ENCODE measurements around the gene SIPA1L3. TPM values are rescaled to one million over a fixed set of nuclear protein-coding genes. Genes with fewer than 3 reads are reported as not detected.

SIPA1L3 gene
- total and polyA plus RNA-seq, 12 donors, result 2.8 to 24.2 (median 12.3) TPM

- Histone ChIP-seq H3K36me3 (no peaks in the 10 kb centered on the region), H3K27ac (no peak overlapping the region), H3K4me1 (no peaks in the 10 kb centered on the region), H3K4me3 (no peak overlapping the region), H3K9me3 (peaks cover 0 to 9% (median 0%) of the 10 kb centered on the region in 11 donors), H3K27me3 (no peaks in the 10 kb centered on the region)
- TF ChIP-seq, protein P1, sequence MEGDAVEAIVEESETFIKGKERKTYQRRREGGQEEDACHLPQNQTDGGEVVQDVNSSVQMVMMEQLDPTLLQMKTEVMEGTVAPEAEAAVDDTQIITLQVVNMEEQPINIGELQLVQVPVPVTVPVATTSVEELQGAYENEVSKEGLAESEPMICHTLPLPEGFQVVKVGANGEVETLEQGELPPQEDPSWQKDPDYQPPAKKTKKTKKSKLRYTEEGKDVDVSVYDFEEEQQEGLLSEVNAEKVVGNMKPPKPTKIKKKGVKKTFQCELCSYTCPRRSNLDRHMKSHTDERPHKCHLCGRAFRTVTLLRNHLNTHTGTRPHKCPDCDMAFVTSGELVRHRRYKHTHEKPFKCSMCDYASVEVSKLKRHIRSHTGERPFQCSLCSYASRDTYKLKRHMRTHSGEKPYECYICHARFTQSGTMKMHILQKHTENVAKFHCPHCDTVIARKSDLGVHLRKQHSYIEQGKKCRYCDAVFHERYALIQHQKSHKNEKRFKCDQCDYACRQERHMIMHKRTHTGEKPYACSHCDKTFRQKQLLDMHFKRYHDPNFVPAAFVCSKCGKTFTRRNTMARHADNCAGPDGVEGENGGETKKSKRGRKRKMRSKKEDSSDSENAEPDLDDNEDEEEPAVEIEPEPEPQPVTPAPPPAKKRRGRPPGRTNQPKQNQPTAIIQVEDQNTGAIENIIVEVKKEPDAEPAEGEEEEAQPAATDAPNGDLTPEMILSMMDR (IDR thresholded peaks at IDR 0.05), result no peak
- 98 to 99% methylated on average over 5 of the region's 5 CpGs for WGBS, 2 donors
- no peak for DNase-seq
- intact Hi-C loops (cut with DNase I), result no loop called here
- ATAC-seq, result no peak
Observed at GRCh38 chr19:38071647-38072046, 164.6 kb downstream of the SIPA1L3 start.

DNA sequence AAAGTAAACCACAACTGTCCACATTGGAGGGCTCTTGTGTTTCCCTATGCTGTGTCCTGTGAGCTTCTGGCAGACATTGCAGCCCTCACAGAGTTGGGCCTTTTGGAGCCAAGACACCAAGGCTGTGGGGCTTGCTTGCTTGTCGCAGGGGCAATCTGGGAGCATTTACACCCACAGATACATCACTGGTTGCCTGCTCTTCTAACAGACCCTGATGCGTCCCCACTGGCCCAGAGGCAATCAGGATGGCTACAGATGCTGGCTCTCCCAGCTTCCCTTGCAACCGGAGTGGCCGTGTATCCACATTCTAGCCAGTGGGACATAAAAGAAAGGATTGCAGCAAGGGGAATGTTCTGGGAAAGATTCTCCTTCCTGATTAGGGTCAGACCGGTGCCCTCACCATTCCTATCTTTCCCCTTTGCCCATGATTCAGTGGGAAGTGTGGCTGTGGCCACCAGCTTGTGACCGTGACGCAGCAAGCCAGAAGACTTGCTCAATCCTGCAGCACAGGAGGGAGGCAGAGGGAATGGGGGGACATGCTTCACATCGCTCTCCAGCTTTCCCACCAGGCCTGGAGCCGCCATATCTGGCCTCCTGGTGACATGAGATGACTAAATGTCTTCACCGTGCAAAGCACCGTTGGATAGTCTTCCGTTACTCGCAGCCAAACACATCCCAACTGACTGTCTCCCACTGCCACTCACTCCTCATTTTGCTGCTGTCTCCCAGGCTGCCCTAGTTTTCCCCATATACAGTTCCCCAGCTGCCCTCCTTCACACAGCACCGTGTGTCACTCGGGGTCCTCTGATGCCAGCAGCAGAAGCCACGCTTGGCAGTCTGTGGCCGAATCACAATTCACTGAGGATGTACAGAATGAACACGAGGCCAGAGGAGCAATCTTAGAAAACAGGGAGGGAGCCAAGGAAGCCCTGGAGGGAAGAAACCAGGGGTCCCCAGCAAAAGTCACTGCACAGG is 166.1 kb downstream of the SIPA1L3 start:
- Histone ChIP-seq H3K4me3 (no peak overlapping the region), H3K27ac (no peak overlapping the region), H3K27me3 (no peaks in the 10 kb centered on the region), H3K36me3 (no peaks in the 10 kb centered on the region), H3K4me1 (no peaks in the 10 kb centered on the region), H3K9me3 (peaks cover 0 to 9% (median 0%) of the 10 kb centered on the region in 11 donors)
- DNase-seq (no peak), ATAC-seq (no peak)
- WGBS, 2 donors, result 88 to 89% methylated on average over 18 of the region's 18 CpGs
- intact Hi-C loops (cut with DNase I), result no loop called here
- TF ChIP-seq, protein P1 (IDR thresholded peaks at IDR 0.05), result no peak

DNA sequence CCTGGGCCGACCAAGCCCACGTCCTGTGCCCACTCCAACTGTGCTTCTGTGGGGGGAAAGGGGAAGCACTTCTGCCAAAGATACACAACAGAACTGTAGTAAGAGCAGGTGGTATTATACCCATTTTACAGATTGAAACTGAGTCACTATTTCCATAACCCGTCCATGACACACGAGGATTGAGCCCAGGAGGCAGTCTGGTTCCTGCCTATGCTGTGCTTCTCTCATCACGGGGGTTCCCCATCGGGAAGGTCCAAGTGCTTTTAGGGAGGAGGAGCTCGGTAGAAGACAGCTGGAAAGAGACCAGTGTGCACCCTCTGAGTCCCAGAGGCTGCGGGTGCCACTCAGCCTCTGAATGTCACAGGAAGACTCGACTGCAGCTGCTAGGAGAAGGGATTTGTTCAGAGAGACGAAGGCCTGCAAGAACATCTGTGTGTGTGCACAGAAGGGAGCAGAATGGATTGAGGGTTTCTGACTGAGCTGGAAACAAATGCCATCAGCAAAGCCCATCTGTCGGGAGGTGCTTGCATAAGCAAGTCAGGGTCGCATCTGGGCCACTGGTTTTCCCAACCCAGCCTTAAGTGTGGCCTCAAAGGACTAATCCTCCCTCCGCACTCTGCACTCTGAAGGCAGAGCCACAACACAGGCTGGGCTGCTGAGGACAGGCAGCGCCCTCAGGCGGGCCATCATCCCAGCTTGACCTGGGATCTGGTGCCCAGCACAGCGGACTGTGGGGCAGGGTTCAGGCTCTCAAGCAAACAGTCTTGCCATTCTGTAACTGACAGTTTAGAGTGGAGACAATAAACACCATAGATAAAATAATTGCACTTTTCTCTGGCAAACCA is 167.1 kb downstream of the SIPA1L3 start:
- DNase-seq, result no peak
- Histone ChIP-seq H3K4me3 (no peak overlapping the region), H3K4me1 (no peaks in the 10 kb centered on the region), H3K27ac (no peak overlapping the region), H3K27me3 (no peaks in the 10 kb centered on the region), H3K36me3 (no peaks in the 10 kb centered on the region), H3K9me3 (peaks cover 0 to 9% (median 0%) of the 10 kb centered on the region in 11 donors)
- WGBS, 2 donors, result 84 to 88% methylated on average over 16 of the region's 16 CpGs
- no peak for ATAC-seq
- intact Hi-C loops (cut with DNase I), result no loop called here
- TF ChIP-seq, protein P1 (IDR thresholded peaks at IDR 0.05), result no peak

DNA sequence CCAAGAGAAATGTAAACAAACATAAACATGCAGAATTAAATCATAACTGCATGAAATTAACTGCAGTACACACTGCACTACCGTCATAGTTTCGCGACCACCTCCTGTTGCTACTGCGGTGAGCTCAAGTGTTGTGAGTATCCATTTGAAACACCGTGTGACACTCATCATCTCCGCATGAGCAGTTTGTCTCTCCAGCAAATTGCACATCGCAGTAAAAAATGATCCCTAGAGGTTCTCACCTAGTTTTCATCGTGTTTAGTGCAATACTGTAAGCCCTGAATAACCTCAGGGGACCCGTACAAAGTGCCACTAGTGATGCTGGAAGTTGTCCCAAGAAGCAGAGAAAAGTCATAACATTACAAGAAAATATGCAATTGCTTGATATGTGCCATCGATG is 169.3 kb downstream of the SIPA1L3 start:
- H3K36me3 ChIP-seq, result no peaks in the 10 kb centered on the region

More for the DNA sequence above, 169.3 kb downstream of the SIPA1L3 start:
- Histone ChIP-seq H3K27me3 (no peaks in the 10 kb centered on the region), H3K27ac (no peak overlapping the region), H3K9me3 (peaks cover 0 to 9% (median 0%) of the 10 kb centered on the region in 11 donors), H3K4me3 (no peak overlapping the region), H3K4me1 (peaks cover 0 to 12% (median 0%) of the 10 kb centered on the region in 9 donors)
- no peak for ATAC-seq
- intact Hi-C loops (cut with DNase I), result no loop called here
- TF ChIP-seq, protein P1 (IDR thresholded peaks at IDR 0.05), result no peak
- WGBS, 2 donors, result 96% methylated on average over 10 of the region's 10 CpGs
- DNase-seq, result no peak
